K562 (cell line): ENCODE results near the gene AKAP6. TPM values are rescaled to one million over a fixed set of nuclear protein-coding genes. Genes with fewer than 3 reads are reported as not detected.

Experiments
- ATAC-seq: fragments of 200-7000 bp; cut with Tn5 transposase; 3 replicates; pipeline ENCODE4 v1.9.1; 2020; ENCODE audit warnings: moderate library complexity
- BruUV-seq: library from RNA; stranded (reverse); fragments of 400-500 nt; replicated peaks from 2 replicates; lab custom pipeline; 2021; lab: Mats Ljungman, UMichigan
- CTCF ChIA-PET: fragments of 300-600 bp; formaldehyde crosslinking; extraction: SDS; loops from one replicate; lab custom pipeline; 2021; ENCODE audit warnings: low intra/inter-chr PET ratio; lab: Yijun Ruan, JAX
- POLR2A ChIA-PET: fragments of 300-600, 350-650 bp; sonication (Branson Sonifier 250); formaldehyde crosslinking; extraction: SDS; loops from one replicate; lab custom pipeline; 2021; ENCODE audit warnings: antibody characterized with exemption, inconsistent platforms; lab: Yijun Ruan, JAX
- DNase-seq, 4 experiments: peaks; one replicate each; pipeline versions ENCODE4 v3.0.0 to v3.0.0-alpha.2; 2011 to 2018; ENCODE audit warnings: low spot score in 3 of 4, mixed read lengths in 3 of 4; ENCODE audit errors: extremely low read depth in 1 of 4
- FAIRE-seq: peaks from 2 replicates; lab custom pipeline; 2011; peaks lifted over from hg19 to GRCh38; lab: Jason Lieb, UNC
- H2AFZ ChIP-seq: 2 replicates; pipeline ENCODE4 v1.6.0; 2011; ENCODE audit warnings: low read depth, low read length, control low read depth, inconsistent platforms
- H3K27ac ChIP-seq: fragments of 200-600 bp; 3 replicates; pipeline ENCODE4 v1.8.0; 2011; ENCODE audit warnings: low read depth, mild to moderate bottlenecking, control low read depth, inconsistent platforms, low read length, moderate library complexity, mixed read lengths; ENCODE audit errors: extremely low read depth
- H3K27me3 ChIP-seq, 2 experiments: fragments of 300-600 bp in 1 of 2; 2 replicates in 1 of 2; 3 replicates in 1 of 2; pipeline versions ENCODE4 v1.6.0 to v1.8.0; 2011; ENCODE audit warnings: inconsistent platforms in 2 of 2, low read length in 2 of 2, mild to moderate bottlenecking in 1 of 2, mixed read lengths in 1 of 2, moderate library complexity in 1 of 2; ENCODE audit not compliant: control insufficient read depth in 2 of 2, insufficient read depth in 2 of 2
- H3K36me3 ChIP-seq: fragments of 300-600 bp; 3 replicates; pipeline ENCODE4 v1.8.0; 2011; ENCODE audit warnings: mild to moderate bottlenecking, low read length, inconsistent platforms; ENCODE audit not compliant: control insufficient read depth, insufficient read depth
- H3K4me1 ChIP-seq, 2 experiments: fragments of 200-600 bp in 1 of 2; replicated peaks in 1 of 2; 2 replicates in 1 of 2; 3 replicates in 1 of 2; pipeline versions ENCODE4 v1.5.1 to v1.8.0; 2011; ENCODE audit warnings: inconsistent platforms in 2 of 2, low read length in 2 of 2, mild to moderate bottlenecking in 1 of 2, mixed read lengths in 1 of 2, moderate library complexity in 1 of 2; ENCODE audit not compliant: control insufficient read depth in 2 of 2, insufficient read depth in 2 of 2
- H3K4me2 ChIP-seq: 2 replicates; pipeline ENCODE4 v1.6.1; 2011; ENCODE audit warnings: low read length, control low read depth, inconsistent platforms, mixed read lengths; ENCODE audit not compliant: insufficient read depth
- H3K4me3 ChIP-seq: fragments of 200-600 bp; sonication (generic), shearing (Covaris generic); 2 replicates; pipeline ENCODE4 v1.5.1; 2016; ENCODE audit warnings: control low read depth, inconsistent platforms
- H3K79me2 ChIP-seq: fragments of 200-600 bp; 3 replicates; pipeline ENCODE4 v1.8.0; 2011; ENCODE audit warnings: low read length, inconsistent platforms; ENCODE audit not compliant: control insufficient read depth, insufficient read depth
- H3K9ac ChIP-seq, 2 experiments: 2 replicates each; pipeline versions ENCODE4 v1.6.0 to v1.6.1; 2011; ENCODE audit warnings: low read depth in 2 of 2, low read length in 2 of 2, control low read depth in 1 of 2, inconsistent platforms in 1 of 2, mild to moderate bottlenecking in 1 of 2, mixed read lengths in 1 of 2; ENCODE audit not compliant: insufficient read depth in 1 of 2
- H3K9me1 ChIP-seq: one replicate; pipeline ENCODE4 v1.6.0; 2011; ENCODE audit warnings: inconsistent platforms, mild to moderate bottlenecking, low read length, moderate library complexity; ENCODE audit not compliant: control insufficient read depth, insufficient read depth
- H3K9me3 ChIP-seq: replicated peaks from 2 replicates; pipeline ENCODE4 v1.5.1; 2011; ENCODE audit warnings: low read depth, low read length, inconsistent platforms; ENCODE audit not compliant: control insufficient read depth, insufficient read depth
- H4K20me1 ChIP-seq: replicated peaks from 2 replicates; pipeline ENCODE4 v1.6.1; 2011; ENCODE audit warnings: low read length, inconsistent platforms, mixed read lengths; ENCODE audit not compliant: control insufficient read depth, insufficient read depth
- BCOR ChIP-seq: fragments of 450-650 bp; IDR thresholded peaks from 2 replicates; pipeline ENCODE4 v1.6.1; 2016
- CHD2 ChIP-seq: IDR thresholded peaks from 2 replicates; pipeline ENCODE4 v1.6.1; 2011; ENCODE audit warnings: low read depth, low read length
- MECOM ChIP-seq: fragments of 250-450 bp; sonication (Bioruptor Pico); IDR thresholded peaks from 2 replicates; pipeline ENCODE4 v1.8.0; 2022; ENCODE audit warnings: inconsistent platforms
- NCOA4 ChIP-seq: fragments of 450-650 bp; IDR thresholded peaks from 2 replicates; pipeline ENCODE4 v1.6.1; 2018; ENCODE audit warnings: mild to moderate bottlenecking; ENCODE audit not compliant: partially characterized antibody
- NCOR1 ChIP-seq: fragments of 450-650 bp; IDR thresholded peaks from 2 replicates; pipeline ENCODE4 v1.6.1; 2016; ENCODE audit warnings: mild to moderate bottlenecking, moderate library complexity
- POLR2G ChIP-seq: fragments of 200-400 bp; formaldehyde crosslinking; IDR thresholded peaks from 2 replicates; pipeline ENCODE4 v1.6.1; 2017; ENCODE audit warnings: low read depth, mild to moderate bottlenecking, antibody characterized with exemption, low read length, moderate library complexity
- PYGO2 ChIP-seq: fragments of 450-650 bp; IDR thresholded peaks from 2 replicates; pipeline ENCODE4 v1.6.1; 2016; ENCODE audit warnings: mild to moderate bottlenecking, missing genetic modification characterization, moderate library complexity, missing compliant biosample characterization
- RCOR1 ChIP-seq, 2 experiments: IDR thresholded peaks; 2 replicates each; pipeline ENCODE4 v1.6.1; 2012; ENCODE audit warnings: low read depth in 2 of 2, low read length in 2 of 2, borderline replicate concordance in 1 of 2, improper control_type of control experiment in 1 of 2
- SETDB1 ChIP-seq: IDR thresholded peaks from one replicate; pipeline ENCODE4 v1.6.1; 2012; ENCODE audit warnings: low read length, control low read depth, inconsistent platforms
- SRSF1 ChIP-seq: fragments of 200-400 bp; formaldehyde crosslinking; IDR thresholded peaks from 2 replicates; pipeline ENCODE4 v1.6.1; 2017; ENCODE audit warnings: mild to moderate bottlenecking, low read depth, low read length, moderate library complexity
- TAF15 ChIP-seq: fragments of 200-400 bp; formaldehyde crosslinking; IDR thresholded peaks from 2 replicates; pipeline ENCODE4 v1.6.1; 2017; ENCODE audit warnings: mild to moderate bottlenecking, low read depth, low read length, moderate library complexity
- TAF7 ChIP-seq: fragments of 450-650 bp; IDR thresholded peaks from 2 replicates; pipeline ENCODE4 v1.6.1; 2016; ENCODE audit warnings: missing genetic modification characterization, missing compliant biosample characterization
- ZC3H8 ChIP-seq: fragments of 450-650 bp; IDR thresholded peaks from 2 replicates; pipeline ENCODE4 v1.6.1; 2017
- ZNF431 ChIP-seq: sonication (generic); formaldehyde crosslinking; IDR thresholded peaks from 2 replicates; pipeline ENCODE4 v1.8.0; 2022; ENCODE audit warnings: mild to moderate bottlenecking, missing genetic modification reagents
- ZNF518B ChIP-seq: fragments of 250-450 bp; sonication (Bioruptor Pico); IDR thresholded peaks from 2 replicates; pipeline ENCODE4 v1.5.0; 2021; ENCODE audit warnings: mild to moderate bottlenecking, moderate library complexity
- ZNF586 ChIP-seq: fragments of 450-650 bp; formaldehyde crosslinking; conservative IDR thresholded peaks from 2 replicates; pipeline ENCODE4 v1.4.0; 2020; ENCODE audit warnings: mild to moderate bottlenecking, moderate library complexity
- ZNF644 ChIP-seq: fragments of 200-800 bp; sonication (Bioruptor generic); IDR thresholded peaks from 2 replicates; pipeline ENCODE4 v1.6.1; 2016; ENCODE audit warnings: low read depth, missing genetic modification characterization, missing compliant biosample characterization
- ZNF778 ChIP-seq: fragments of 450-650 bp; formaldehyde crosslinking; IDR thresholded peaks from 2 replicates; pipeline ENCODE4 v1.4.0; 2020; ENCODE audit warnings: mild to moderate bottlenecking, moderate library complexity
- ZNF79 ChIP-seq: fragments of 250-450 bp; sonication (Bioruptor Pico); IDR thresholded peaks from 2 replicates; pipeline ENCODE4 v1.4.0; 2020; ENCODE audit warnings: low read depth, mild to moderate bottlenecking, moderate library complexity
- WGBS: fragments of 100-300 bp; shearing (Covaris generic); methylation state at CpG from one replicate; pipeline ENCODE4 v1.1.6; 2016; ENCODE audit warnings: low coverage, mixed read lengths; ENCODE audit not compliant: insufficient coverage; ENCODE audit errors: missing lambda C conversion rate; 5-methylcytosine and 5-hydroxymethylcytosine counted together
- in situ Hi-C: fragments of 300-500 bp; cut with MboI; formaldehyde crosslinking; loops from 4 replicates; pipeline ENCODE4 v1.15.0; 2018; ENCODE audit warnings: inconsistent platforms, mixed read lengths
- intact Hi-C: fragments of 100-400 bp; cut with micrococcal nuclease; formaldehyde crosslinking; loops from 2 replicates; pipeline ENCODE4 v1.14.2; 2022
- polyA plus RNA-seq, 8 experiments: library from polyadenylated mRNA; depleted of rRNA in 4 of 8; stranded (reverse) in 5 of 8; unstranded in 3 of 8; fragments of >200 nt; fragmentation: Nextera tagmentation in 2 of 8; fragmentation: Illumina TruSeq in 1 of 8; extraction: Ambion mirVana in 2 of 8; extraction: Trizol in 1 of 8; gene quantifications; 2 replicates each; pipeline versions ENCODE4 v1.2.1 to v1.2.3, GENCODE V29; 2011 to 2014; ENCODE audit warnings: inconsistent platforms in 1 of 8, missing spikeins in 1 of 8
- total RNA-seq, 7 experiments: library from RNA; depleted of rRNA in 6 of 7; stranded (reverse); fragments of >200 nt in 6 of 7; fragmentation: Illumina TruSeq in 2 of 7; extraction: Trizol in 2 of 7; gene quantifications; 2 replicates each; pipeline versions ENCODE4 v1.2.1 to v1.2.3, GENCODE V29; 2011 to 2021; ENCODE audit warnings: low replicate concordance in 1 of 7

The AKAP6 gene
- total and polyA plus RNA-seq, 9 of the 15 experiments (the other 6 are each of a cell fraction or from before 2014, with no cell fraction given) = 0.03 to 1.7 (median 0.48) TPM

- TF ChIP-seq TAF7 (tag) (no peak), ZC3H8 (no peak), ZNF778 (CRISPR knock-in tag) (no peak), ZNF586 (CRISPR knock-in tag) (no peak), NCOR1 (no peak), ZNF431 (CRISPR knock-in tag) (no peak), CHD2 (no peak), SRSF1 (no peak), PYGO2 (tag) (no peak), TAF15 (no peak), ZNF79 (no peak)
Observed at GRCh38 chr14:32667791-32668190, 338.7 kb downstream of the AKAP6 start (continued).

GRCh38 chr14:32669391-32669790 lies 340.3 kb downstream of the AKAP6 start:
- no peak for ATAC-seq
- in situ Hi-C loops = no loop called here
- Histone ChIP-seq H3K79me2 (no peaks in the 10 kb centered on the region), H4K20me1 (no peaks in the 10 kb centered on the region), H3K4me1 (no peaks in the 10 kb centered on the region), H3K27ac (no peak overlapping the region), H3K27me3 (no peaks in the 10 kb centered on the region), H3K4me2 (no peak overlapping the region), H2AFZ (no peak overlapping the region), H3K9me1 (no peaks in the 10 kb centered on the region), H3K9me3 (no peaks in the 10 kb centered on the region), H3K36me3 (no peaks in the 10 kb centered on the region), H3K9ac (no peak overlapping the region), H3K4me3 (no peak overlapping the region)
- no peak for DNase-seq
- BruUV-seq = no TSS peak
- ChIA-PET POLR2A (no interaction called here), CTCF (no interaction called here)
- intact Hi-C loops = no loop called here
- 0% methylated on average over 2 of the region's 2 CpGs for WGBS
- FAIRE-seq = no peak
- no peak for TF ChIP-seq BCOR
- no peak for TF ChIP-seq POLR2G
- no peak for TF ChIP-seq RCOR1 (IDR thresholded peaks at IDR 0.05; ENCODE audit: borderline replicate concordance in 1 of 2, low read depth in 2 of 2, low read length in 2 of 2)
- TF ChIP-seq NCOA4 = no peak
- TF ChIP-seq ZNF518B = no peak
- no peak for TF ChIP-seq SETDB1
- no peak for TF ChIP-seq ZNF644 (tag)
- no peak for TF ChIP-seq MECOM (CRISPR knock-in tag)
